Neural cell (in vitro differentiated cells): ENCODE results near the gene WFDC1.

Experiments
- EP300 ChIP-seq: fragments of 450-650 bp; conservative IDR thresholded peaks from 2 replicates; pipeline ENCODE4 v1.6.1; 2014; ENCODE audit warnings: antibody characterized with exemption, mild to moderate bottlenecking, moderate library complexity; ENCODE audit not compliant: poor library complexity, severe bottlenecking
- EZH2 ChIP-seq: fragments of 200-600, 300-800 bp; shearing (Covaris generic), sonication (generic); IDR thresholded peaks from 2 replicates; pipeline ENCODE4 v1.6.1; 2014; ENCODE audit warnings: antibody characterized with exemption, low read length, borderline replicate concordance, mild to moderate bottlenecking; ENCODE audit not compliant: insufficient read depth, poor library complexity, severe bottlenecking
- MXI1 ChIP-seq: fragments of 450-650 bp; conservative IDR thresholded peaks from 2 replicates; pipeline ENCODE4 v1.6.1; 2014; ENCODE audit warnings: antibody characterized with exemption, mild to moderate bottlenecking; ENCODE audit not compliant: poor library complexity, severe bottlenecking
- POLR2AphosphoS5 ChIP-seq: IDR thresholded peaks from 2 replicates; pipeline ENCODE4 v1.6.1; 2012
- RAD21 ChIP-seq: fragments of 450-650 bp; conservative IDR thresholded peaks from 2 replicates; pipeline ENCODE4 v1.6.1; 2014; ENCODE audit warnings: antibody characterized with exemption, mild to moderate bottlenecking, moderate library complexity
- SMC3 ChIP-seq: fragments of 450-650 bp; conservative IDR thresholded peaks from 2 replicates; pipeline ENCODE4 v1.6.1; 2014; ENCODE audit warnings: antibody characterized with exemption, mild to moderate bottlenecking, moderate library complexity; ENCODE audit not compliant: poor library complexity
- TAF1 ChIP-seq: IDR thresholded peaks from 2 replicates; pipeline ENCODE4 v1.6.1; 2012; ENCODE audit warnings: low read depth
- TF ChIP-seq, protein P1 (sequence below): IDR thresholded peaks from 2 replicates; pipeline ENCODE4 v1.6.1; 2012; ENCODE audit warnings: borderline replicate concordance
- TF ChIP-seq, protein P2 (sequence below): fragments of 450-650 bp; IDR thresholded peaks from 2 replicates; pipeline ENCODE4 v1.5.1; 2014; ENCODE audit warnings: antibody characterized with exemption, mild to moderate bottlenecking, moderate library complexity; ENCODE audit not compliant: poor library complexity, severe bottlenecking

DNA sequence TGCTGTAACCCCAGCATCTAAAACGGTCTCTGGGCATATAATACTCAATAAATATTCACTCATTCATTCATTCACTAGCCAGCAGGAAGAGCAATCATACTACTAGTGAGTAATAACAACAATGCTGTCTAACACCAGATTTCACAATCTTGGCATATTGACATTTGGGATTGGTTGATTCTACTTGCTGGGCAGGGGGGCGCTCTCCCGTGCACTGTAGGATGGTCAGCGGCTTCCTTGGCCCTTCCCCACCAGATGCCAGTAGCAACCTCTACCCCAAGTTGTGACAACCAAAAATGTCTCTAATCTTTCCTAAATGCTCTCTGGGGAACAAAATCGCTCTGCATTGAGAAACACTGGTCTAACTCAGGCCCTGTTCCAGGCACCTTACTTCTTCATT lies 20.7 kb downstream of the WFDC1 start:
- TF ChIP-seq POLR2AphosphoS5: no peak
- TF ChIP-seq, protein P1, sequence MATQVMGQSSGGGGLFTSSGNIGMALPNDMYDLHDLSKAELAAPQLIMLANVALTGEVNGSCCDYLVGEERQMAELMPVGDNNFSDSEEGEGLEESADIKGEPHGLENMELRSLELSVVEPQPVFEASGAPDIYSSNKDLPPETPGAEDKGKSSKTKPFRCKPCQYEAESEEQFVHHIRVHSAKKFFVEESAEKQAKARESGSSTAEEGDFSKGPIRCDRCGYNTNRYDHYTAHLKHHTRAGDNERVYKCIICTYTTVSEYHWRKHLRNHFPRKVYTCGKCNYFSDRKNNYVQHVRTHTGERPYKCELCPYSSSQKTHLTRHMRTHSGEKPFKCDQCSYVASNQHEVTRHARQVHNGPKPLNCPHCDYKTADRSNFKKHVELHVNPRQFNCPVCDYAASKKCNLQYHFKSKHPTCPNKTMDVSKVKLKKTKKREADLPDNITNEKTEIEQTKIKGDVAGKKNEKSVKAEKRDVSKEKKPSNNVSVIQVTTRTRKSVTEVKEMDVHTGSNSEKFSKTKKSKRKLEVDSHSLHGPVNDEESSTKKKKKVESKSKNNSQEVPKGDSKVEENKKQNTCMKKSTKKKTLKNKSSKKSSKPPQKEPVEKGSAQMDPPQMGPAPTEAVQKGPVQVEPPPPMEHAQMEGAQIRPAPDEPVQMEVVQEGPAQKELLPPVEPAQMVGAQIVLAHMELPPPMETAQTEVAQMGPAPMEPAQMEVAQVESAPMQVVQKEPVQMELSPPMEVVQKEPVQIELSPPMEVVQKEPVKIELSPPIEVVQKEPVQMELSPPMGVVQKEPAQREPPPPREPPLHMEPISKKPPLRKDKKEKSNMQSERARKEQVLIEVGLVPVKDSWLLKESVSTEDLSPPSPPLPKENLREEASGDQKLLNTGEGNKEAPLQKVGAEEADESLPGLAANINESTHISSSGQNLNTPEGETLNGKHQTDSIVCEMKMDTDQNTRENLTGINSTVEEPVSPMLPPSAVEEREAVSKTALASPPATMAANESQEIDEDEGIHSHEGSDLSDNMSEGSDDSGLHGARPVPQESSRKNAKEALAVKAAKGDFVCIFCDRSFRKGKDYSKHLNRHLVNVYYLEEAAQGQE: no peak
- TF ChIP-seq, protein P2, sequence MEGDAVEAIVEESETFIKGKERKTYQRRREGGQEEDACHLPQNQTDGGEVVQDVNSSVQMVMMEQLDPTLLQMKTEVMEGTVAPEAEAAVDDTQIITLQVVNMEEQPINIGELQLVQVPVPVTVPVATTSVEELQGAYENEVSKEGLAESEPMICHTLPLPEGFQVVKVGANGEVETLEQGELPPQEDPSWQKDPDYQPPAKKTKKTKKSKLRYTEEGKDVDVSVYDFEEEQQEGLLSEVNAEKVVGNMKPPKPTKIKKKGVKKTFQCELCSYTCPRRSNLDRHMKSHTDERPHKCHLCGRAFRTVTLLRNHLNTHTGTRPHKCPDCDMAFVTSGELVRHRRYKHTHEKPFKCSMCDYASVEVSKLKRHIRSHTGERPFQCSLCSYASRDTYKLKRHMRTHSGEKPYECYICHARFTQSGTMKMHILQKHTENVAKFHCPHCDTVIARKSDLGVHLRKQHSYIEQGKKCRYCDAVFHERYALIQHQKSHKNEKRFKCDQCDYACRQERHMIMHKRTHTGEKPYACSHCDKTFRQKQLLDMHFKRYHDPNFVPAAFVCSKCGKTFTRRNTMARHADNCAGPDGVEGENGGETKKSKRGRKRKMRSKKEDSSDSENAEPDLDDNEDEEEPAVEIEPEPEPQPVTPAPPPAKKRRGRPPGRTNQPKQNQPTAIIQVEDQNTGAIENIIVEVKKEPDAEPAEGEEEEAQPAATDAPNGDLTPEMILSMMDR: no peak
- no peak for TF ChIP-seq TAF1
- no peak for TF ChIP-seq MXI1
- TF ChIP-seq EP300: no peak
- no peak for TF ChIP-seq EZH2
- no peak for TF ChIP-seq RAD21
- TF ChIP-seq SMC3: no peak
